NCI-H460 (cell line): ENCODE results near the gene TMEM198. TPM values are rescaled to one million over a fixed set of nuclear protein-coding genes. Genes with fewer than 3 reads are reported as not detected.

Experiments
- DNase-seq: peaks from one replicate; pipeline ENCODE4 v3.0.0-alpha.2; 2016; ENCODE audit warnings: low read depth; ENCODE audit errors: extremely low read depth
- total RNA-seq: library from RNA; depleted of rRNA; stranded (reverse); fragments of >200 nt; shearing (Covaris generic); gene quantifications from 2 replicates; pipeline ENCODE4 v1.2.3, GENCODE V29; 2014

TMEM198 gene
- total RNA-seq, 1 experiment from 2014 or later: 0.59 TPM

DNA sequence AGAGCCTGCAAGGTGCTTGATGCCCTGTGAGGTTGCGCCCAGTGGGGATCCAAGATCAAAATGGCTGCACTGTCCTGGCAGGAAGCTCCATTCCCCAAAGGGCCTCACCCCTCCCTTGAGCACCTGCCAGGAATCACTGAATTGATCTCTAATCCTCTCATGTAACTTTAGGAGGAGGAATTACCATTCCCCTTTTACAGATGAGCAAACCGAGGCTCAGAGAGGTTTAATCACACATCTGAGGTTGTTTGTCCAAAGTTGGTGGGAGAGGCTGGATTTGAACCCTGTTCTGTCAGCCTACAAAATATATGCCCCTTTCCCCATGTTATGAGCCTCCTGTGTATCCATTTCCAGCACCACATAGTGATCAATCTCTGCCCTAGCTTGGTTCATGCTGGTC is 19.0 kb upstream of the TMEM198 start:
- DNase-seq: no peak

- DNase-seq: no peak
Measured at GRCh38 chr2:219525533-219526232, 18.1 kb upstream of the TMEM198 start.

- DNase-seq: no peak
Measured at GRCh38 chr2:219526320-219527075, 17.3 kb upstream of the TMEM198 start.

DNA sequence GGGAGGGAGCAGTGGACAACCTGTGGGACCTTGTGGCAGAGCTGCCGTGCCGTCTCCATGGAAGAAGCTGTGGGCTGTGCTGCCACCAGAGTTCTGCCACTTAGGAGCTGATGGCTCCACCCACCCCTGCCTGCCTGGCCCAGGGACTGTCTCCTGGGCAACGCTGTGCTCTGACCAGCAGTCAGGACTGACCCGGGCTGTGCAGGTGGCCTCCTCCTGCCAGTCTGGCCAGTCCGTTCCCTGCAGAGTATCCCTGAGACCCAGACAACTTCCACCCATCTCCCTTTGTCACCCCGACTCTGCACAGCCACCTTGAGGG is 16.8 kb upstream of the TMEM198 start:
- DNase-seq: no peak

- no peak for DNase-seq
Measured at GRCh38 chr2:219527472-219527871, 16.4 kb upstream of the TMEM198 start.

DNA sequence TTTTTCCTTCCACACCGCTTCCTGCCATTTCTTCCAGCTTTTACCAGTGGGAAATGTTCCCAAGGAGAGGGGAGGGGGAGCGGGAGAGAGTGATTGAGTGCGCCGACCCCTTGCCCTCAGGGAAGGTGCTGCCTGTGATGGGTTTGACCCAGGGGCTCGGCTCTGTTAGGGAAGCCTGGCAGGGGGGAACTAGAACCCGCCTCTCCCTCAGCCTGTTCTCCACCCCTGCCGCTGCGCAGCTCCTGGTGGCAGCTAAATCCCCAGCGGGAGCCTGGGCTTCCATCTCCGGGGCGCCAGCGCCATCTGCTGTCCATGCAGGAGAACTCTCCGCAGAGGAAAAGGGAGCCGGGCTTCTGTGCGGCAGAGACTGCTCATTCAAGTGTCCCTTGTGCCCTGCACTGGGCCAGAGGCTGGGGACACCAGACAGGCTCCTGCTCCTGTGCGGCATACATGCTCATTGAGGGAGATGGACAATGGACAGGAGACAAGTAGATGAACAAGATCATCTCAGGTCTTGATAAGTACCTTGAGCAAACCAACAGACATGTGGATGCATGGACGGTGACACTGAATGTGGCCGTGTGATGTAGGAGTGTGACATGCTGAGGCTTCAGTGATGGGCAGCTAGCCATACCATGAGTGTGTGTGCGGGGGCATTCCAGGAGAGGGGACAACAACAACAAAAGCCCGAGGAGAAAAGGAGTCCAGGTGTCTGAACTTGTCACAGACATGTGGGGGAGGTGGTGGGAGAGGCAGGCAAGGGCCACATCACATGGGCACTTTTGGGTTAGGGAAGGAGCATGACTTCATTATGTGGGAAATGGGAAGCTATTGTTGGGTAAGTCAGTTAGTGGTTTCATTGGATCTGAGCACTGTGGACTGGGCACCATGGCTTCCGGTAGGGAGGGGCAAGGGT is 13.5 kb upstream of the TMEM198 start:
- peak; percentile 80 for DNase-seq

DNA sequence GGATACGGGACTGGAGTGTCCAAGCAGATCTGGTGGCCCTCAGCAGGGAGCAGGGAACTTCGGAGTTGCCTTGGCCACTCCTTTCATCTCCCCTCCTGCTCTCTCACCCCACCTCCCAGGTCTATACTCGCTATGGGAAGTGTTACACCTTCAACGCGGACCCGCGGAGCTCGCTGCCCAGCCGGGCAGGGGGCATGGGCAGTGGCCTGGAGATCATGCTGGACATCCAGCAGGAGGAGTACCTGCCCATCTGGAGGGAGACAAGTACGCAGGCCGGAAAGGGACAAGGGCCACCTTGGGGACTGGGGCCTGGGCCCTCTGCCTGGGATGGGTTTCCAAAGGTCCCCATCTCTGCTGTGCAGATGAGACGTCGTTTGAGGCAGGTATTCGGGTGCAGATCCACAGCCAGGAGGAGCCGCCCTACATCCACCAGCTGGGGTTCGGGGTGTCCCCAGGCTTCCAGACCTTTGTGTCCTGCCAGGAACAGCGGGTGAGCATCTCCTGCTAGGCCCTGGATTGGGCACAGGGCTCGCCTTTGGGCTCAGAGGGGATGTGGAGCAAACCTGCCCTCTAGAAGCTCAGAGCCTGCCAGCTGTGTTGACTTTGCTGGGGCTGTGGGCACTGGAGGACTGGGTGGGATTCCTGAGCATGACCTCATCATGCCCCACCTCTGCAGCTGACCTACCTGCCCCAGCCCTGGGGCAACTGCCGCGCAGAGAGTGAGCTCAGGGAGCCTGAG is 12.0 kb upstream of the TMEM198 start:
- no peak for DNase-seq

- no peak for DNase-seq
Measured at GRCh38 chr2:219532378-219532649, 11.5 kb upstream of the TMEM198 start.

DNA sequence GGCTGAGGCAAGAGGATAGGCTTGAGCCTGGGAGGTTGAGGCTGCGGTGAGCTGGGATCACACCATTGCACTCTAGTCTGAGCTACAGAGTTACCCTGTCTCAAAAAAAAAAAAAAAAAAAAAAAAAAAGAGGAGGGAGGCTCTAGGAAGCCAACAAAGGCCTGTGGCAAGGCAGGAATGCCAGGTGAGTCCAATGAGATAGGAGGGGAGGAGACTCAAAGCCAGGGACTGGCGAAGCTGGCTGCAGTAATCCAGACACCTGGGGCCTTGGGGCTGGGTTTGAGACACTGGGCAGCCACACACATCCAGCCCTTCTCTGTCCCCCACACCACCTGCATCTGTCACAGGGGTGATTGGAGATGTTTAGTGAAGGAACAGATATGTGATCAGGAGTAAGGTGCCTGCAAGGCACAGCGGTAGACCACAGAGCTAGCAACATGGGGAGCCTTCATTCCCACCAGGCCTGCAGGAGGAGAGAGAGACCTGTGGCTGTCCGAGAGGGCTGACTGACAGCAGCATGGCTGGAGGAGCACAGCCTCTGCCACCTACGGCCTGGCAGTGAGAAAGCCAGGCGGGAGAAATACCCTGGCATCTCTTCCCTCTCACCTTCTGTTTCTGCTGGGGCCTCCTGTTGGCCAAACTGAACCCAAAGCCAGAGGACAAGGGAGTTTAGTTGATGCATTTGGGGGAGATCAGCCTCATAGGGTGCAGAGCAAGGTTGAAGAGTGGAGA is 9.7 kb upstream of the TMEM198 start:
- no peak for DNase-seq

- no peak for DNase-seq
Measured at GRCh38 chr2:219536425-219536824, 7.4 kb upstream of the TMEM198 start.

DNA sequence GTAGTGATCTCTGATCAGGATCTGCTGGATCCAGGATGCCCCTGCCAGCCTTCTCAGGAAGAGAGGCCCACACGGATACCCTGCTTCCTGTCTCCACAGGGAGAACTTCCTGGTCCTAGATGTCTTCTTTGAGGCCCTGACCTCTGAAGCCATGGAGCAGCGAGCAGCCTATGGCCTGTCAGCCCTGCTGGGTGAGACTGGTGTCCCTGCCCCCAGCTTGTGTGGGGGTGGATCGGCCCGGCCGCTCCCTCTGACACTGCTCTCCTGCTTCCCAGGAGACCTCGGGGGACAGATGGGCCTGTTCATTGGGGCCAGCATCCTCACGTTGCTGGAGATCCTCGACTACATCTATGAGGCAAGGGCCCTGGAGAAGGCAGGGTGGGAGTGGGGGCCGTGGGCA is 6.9 kb upstream of the TMEM198 start:
- no peak for DNase-seq

DNA sequence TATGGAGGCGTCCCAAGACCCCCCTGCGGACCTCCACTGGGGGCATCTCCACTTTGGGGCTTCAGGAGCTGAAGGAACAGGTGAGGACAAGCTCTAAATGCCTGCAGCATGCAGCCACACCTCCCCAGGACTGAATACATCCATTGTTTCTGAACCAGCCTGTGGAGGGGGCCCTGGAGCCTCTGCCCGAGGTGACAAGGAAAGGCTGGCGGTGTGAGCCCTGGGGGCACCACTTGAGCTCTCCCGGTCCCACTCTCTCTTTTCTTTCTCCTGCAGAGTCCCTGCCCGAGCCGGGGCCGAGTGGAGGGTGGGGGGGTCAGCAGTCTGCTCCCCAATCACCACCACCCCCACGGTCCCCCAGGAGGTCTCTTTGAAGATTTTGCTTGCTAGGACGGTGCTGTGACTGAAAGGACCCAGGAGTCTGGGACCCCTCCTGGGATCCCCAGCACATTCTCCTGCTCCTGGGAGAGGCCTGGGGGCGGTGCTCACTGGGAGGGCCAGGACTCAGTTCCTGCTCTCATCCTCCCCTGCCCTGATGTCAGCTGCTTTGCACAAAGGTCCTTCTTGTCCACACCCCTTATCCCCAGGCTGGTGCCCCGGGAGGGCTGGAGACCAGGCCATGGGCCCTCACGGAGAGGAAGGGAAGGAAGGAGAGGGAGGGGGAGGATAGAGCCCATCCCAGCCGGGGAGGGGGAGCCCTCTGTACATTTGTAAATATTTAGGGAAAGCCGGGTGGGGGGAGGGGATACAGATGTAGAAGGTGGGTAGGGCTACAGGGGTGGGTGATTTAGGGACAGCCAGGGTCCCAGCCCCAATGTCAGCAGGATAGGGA is 6.0 kb upstream of the TMEM198 start:
- DNase-seq: no peak

- DNase-seq: no peak
Measured at GRCh38 chr2:219538504-219538951, 5.3 kb upstream of the TMEM198 start.

GRCh38 chr2:219538956-219539788 is 4.7 kb upstream of the TMEM198 start:
- no peak for DNase-seq

DNA sequence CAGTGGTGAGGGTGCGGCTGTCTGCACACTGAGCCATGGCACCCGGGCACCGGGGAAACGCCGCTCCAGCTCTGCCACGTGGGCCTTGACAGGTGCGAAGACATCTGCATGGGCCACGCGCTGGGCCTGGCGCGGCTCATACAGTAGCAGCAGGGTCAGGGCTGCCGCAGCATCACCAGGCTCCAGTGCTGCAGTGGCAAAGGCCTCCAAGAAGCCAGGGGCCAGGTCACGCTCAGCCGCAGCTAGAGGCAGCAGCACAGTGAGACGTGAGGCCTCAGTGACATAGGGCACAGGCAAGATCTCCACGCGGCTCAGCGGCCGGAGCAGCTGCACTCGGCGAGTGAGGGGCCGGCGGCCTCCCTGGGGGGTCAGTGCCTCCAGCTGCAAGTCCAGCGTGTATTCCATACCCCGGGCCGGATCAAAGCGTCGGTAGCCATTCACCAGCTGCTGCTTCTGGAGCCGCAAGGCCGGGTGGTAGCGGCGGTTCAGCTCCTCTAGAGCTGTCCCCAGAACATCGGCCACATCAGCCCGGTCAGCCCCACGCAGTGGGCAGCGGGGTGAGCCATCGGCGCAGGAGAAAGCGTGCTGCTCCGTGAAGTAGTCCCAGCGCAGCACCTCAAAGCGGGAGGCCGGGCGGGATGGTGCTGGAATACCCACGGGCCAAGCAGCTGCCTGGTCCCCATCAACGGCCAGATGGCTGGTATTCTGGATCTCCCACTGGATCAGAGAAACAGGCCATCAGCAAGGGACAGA is 3.7 kb upstream of the TMEM198 start:
- DNase-seq: no peak

DNA sequence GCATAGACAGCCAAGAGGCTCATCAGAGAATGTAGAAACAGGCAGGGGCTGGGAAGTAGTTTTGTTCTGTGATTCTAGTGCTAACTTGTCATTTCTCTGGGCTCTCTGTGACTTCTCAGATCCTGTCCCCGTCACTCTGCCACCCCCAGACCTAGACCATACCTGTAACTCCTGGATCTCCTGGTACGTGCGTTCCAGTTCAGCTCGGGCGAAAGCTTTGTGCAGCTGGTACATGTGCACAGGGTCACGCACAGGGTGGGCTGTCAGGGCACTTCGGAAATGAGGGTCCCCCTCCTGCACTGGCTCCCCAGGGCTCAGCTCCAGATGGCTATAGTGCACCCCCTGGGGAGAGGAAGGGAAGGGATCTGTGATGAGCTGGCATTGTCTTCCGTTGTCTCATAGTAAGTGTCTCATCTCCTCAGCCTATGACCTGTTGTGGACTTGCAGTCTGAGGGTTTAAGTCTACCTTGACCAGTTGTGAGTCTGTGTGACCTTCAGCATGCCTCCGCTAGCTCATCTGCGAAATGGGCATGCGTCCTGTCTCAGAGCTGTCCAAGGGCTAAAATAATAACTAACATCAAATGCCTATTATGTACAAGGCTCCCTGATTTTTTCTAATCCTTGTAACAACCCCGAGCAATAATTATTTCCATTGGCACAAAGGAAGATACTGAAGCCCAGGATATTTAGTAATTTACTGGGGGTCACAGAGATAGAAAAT is 2.9 kb upstream of the TMEM198 start:
- no peak for DNase-seq

DNA sequence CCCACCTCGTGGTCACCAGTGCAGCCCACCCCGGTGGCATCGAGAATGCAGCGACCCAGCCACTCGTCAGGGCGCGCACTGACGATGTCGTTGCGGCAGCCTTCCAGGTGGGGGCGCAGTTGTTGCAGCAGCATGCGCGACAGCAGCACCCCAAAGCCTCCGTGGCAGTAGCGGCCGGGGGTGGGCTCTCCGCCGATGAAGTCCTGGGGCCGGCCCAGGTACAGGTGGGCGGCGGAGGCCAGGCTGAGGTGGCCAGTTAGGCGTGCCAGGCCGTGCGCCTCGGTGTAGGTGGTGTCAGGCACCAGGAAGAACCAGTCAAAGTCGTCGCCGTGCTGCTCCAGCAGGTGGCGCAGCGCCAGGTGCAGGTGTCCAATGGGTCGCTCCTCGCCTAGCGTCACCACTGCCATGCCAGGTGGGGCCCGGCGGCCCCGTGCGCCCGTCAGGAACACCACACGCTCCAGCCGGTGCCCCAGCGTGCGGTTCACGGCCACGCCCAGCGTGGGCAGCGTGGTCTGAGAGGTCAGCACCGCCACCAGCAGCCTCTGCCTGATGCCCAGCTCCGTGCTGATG is 2.1 kb upstream of the TMEM198 start:
- peak; percentile 75 for DNase-seq
